Neural progenitor cell (in vitro differentiated cells): Measurements from ENCODE around the gene ITGA6.

Experiments
- CTCF ChIP-seq: fragments of 200-600 bp; sonication (generic); IDR thresholded peaks from 2 replicates; pipeline ENCODE4 v1.5.1; 2017; ENCODE audit warnings: antibody characterized with exemption, mild to moderate bottlenecking
- EZH2 ChIP-seq: fragments of 200-600 bp; sonication (generic); IDR thresholded peaks from 2 replicates; pipeline ENCODE4 v1.6.1; 2017; ENCODE audit warnings: antibody characterized with exemption, mild to moderate bottlenecking, moderate library complexity

- TF ChIP-seq CTCF (no peak), EZH2 (no peak)
These were observed 107.7 kb downstream of the ITGA6 start for GRCh38 chr2:172535119-172535518.
